Activated CD8-positive, alpha-beta T cell treated with anti-CD3 and anti-CD28 coated beads for 36 hours (primary cell): ENCODE data around the gene TNFAIP3. TPM values are rescaled to one million over a fixed set of nuclear protein-coding genes. Genes with fewer than 3 reads are reported as not detected.
"Not testable (repeated sequence)": the region's sequence is repeated elsewhere in the genome, so short reads cannot be mapped to it uniquely, and the experiment has no call there.

Experiments
- ATAC-seq: fragments of 200-7000 bp; cut with Tn5 transposase; one replicate; pipeline ENCODE4 v1.10.0; 2021; ENCODE audit warnings: mild to moderate bottlenecking, moderate library complexity
- CTCF ChIA-PET: fragments of 350-600 bp; sonication (Branson Sonifier 250); formaldehyde crosslinking; loops from one replicate; lab custom pipeline; 2021; ENCODE audit warnings: antibody characterized with exemption; lab: Charles Lee
- POLR2A ChIA-PET: fragments of 350-600 bp; sonication (Branson Sonifier 250); formaldehyde crosslinking; loops from one replicate; lab custom pipeline; 2021; ENCODE audit warnings: antibody characterized with exemption; lab: Charles Lee
- DNase-seq: peaks from one replicate; pipeline ENCODE4 v3.0.0-alpha.2; 2020
- H3K27ac Mint-ChIP-seq: one replicate; pipeline ENCODE4 v1.8.0; 2021; ENCODE audit warnings: mild to moderate bottlenecking, mixed read lengths
- H3K27me3 Mint-ChIP-seq: one replicate; pipeline ENCODE4 v1.8.0; 2021; ENCODE audit warnings: mixed read lengths
- H3K36me3 Mint-ChIP-seq: one replicate; pipeline ENCODE4 v1.8.0; 2021; ENCODE audit warnings: low read depth, mixed read lengths
- H3K4me1 Mint-ChIP-seq: one replicate; pipeline ENCODE4 v1.8.0; 2021; ENCODE audit warnings: low read depth, mixed read lengths
- H3K4me3 Mint-ChIP-seq: one replicate; pipeline ENCODE4 v1.8.0; 2021; ENCODE audit warnings: mild to moderate bottlenecking, moderate library complexity, mixed read lengths
- H3K9me3 Mint-ChIP-seq: one replicate; pipeline ENCODE4 v1.8.0; 2021; ENCODE audit warnings: mixed read lengths
- intact Hi-C: fragments of 100-400 bp; cut with micrococcal nuclease; formaldehyde crosslinking; loops from one replicate; pipeline ENCODE4 v1.10.0; 2022
- total RNA-seq, 2 experiments: library from RNA; stranded (reverse); gene quantifications; one replicate each; pipeline ENCODE4 v1.2.3, GENCODE V29; 2021
- TF ChIP-seq, protein P1 (sequence below): fragments of 200-600 bp; IDR thresholded peaks from one replicate; pipeline ENCODE4 v1.8.0; 2022; ENCODE audit warnings: antibody characterized with exemption, mild to moderate bottlenecking

Gene TNFAIP3
- total RNA-seq, 2 experiments from 2014 or later, result 399 to 402 TPM

- intact Hi-C loops, result no loop called here
- DNase-seq, result no peak
- Mint-ChIP-seq H3K27me3 (no peaks in the 10 kb centered on the region), H3K36me3 (peaks cover 10% of the 10 kb centered on the region), H3K9me3 (peaks cover 10% of the 10 kb centered on the region), H3K27ac (no peak overlapping the region), H3K4me1 (peaks cover 24% of the 10 kb centered on the region), H3K4me3 (no peak overlapping the region)
- POLR2A ChIA-PET, result interaction anchor here (0.7 to 3.5 kb wide), 2 partner anchors 11 to 16 kb away, joined by 3 to 26 read pairs; no protein-coding TSS in a partner anchor
- no peak for ATAC-seq
- CTCF ChIA-PET, result interaction anchor here (1.0 to 2.6 kb wide), 4 partner anchors 13 to 51 kb away, joined by 3 to 14 read pairs (median 4); no protein-coding TSS in a partner anchor
- TF ChIP-seq, protein P1, sequence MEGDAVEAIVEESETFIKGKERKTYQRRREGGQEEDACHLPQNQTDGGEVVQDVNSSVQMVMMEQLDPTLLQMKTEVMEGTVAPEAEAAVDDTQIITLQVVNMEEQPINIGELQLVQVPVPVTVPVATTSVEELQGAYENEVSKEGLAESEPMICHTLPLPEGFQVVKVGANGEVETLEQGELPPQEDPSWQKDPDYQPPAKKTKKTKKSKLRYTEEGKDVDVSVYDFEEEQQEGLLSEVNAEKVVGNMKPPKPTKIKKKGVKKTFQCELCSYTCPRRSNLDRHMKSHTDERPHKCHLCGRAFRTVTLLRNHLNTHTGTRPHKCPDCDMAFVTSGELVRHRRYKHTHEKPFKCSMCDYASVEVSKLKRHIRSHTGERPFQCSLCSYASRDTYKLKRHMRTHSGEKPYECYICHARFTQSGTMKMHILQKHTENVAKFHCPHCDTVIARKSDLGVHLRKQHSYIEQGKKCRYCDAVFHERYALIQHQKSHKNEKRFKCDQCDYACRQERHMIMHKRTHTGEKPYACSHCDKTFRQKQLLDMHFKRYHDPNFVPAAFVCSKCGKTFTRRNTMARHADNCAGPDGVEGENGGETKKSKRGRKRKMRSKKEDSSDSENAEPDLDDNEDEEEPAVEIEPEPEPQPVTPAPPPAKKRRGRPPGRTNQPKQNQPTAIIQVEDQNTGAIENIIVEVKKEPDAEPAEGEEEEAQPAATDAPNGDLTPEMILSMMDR, result no peak
Observed at GRCh38 chr6:137893181-137893580, 26.1 kb downstream of the TNFAIP3 start.

GRCh38 chr6:137893726-137894125 is 26.7 kb downstream of the TNFAIP3 start:
- H3K9me3 Mint-ChIP-seq, result peaks cover 7% of the 10 kb centered on the region
- H3K27ac Mint-ChIP-seq, result no peak overlapping the region
- intact Hi-C loops, result no loop called here
- peaks cover 7% of the 10 kb centered on the region for H3K36me3 Mint-ChIP-seq
- H3K27me3 Mint-ChIP-seq, result no peaks in the 10 kb centered on the region
- ATAC-seq (no peak), DNase-seq (no peak)
- TF ChIP-seq, protein P1, result no peak
- H3K4me1 Mint-ChIP-seq, result peaks cover 25% of the 10 kb centered on the region
- CTCF ChIA-PET, result interaction anchor here (1.0 to 2.6 kb wide), 5 partner anchors 13 to 82 kb away, joined by 3 to 14 read pairs (median 4); no protein-coding TSS in a partner anchor
- no peak overlapping the region for H3K4me3 Mint-ChIP-seq
- POLR2A ChIA-PET, result interaction anchor here (0.7 to 3.5 kb wide), 2 partner anchors 11 to 16 kb away, joined by 3 to 26 read pairs; no protein-coding TSS in a partner anchor

DNA sequence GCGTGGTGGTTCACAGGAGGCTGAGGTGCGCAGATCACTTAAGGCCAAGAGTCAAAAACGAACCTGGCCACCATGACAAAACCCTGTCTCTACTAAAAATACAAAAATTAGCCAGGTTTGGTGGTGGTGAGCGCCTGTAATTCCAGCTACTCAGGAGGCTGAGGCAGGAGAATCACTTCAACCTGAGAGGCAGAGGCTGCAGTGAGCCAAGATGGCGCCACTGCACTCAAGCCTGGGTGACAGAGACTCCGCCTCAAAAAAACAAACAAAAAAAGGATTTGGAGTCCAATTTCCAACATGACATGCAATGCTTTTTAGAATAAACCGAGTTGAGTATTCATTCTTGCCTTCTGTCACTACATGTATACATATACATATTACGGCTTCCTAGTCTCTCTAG is 27.3 kb downstream of the TNFAIP3 start:
- ATAC-seq, H3K36me3 Mint-ChIP-seq, DNase-seq, intact Hi-C loops, H3K9me3 Mint-ChIP-seq, H3K27me3 Mint-ChIP-seq, H3K27ac Mint-ChIP-seq, H3K4me3 Mint-ChIP-seq: not testable (repeated sequence)
- H3K4me1 Mint-ChIP-seq, result peaks cover 25% of the 10 kb centered on the region
- CTCF ChIA-PET, result interaction anchor here (1.1 to 2.6 kb wide), 4 partner anchors 23 to 81 kb away, joined by 3 to 14 read pairs (median 4); no protein-coding TSS in a partner anchor
- POLR2A ChIA-PET, result interaction anchor here (0.7 to 3.5 kb wide), 2 partner anchors 12 to 52 kb away, joined by 3 to 26 read pairs; no protein-coding TSS in a partner anchor

DNA sequence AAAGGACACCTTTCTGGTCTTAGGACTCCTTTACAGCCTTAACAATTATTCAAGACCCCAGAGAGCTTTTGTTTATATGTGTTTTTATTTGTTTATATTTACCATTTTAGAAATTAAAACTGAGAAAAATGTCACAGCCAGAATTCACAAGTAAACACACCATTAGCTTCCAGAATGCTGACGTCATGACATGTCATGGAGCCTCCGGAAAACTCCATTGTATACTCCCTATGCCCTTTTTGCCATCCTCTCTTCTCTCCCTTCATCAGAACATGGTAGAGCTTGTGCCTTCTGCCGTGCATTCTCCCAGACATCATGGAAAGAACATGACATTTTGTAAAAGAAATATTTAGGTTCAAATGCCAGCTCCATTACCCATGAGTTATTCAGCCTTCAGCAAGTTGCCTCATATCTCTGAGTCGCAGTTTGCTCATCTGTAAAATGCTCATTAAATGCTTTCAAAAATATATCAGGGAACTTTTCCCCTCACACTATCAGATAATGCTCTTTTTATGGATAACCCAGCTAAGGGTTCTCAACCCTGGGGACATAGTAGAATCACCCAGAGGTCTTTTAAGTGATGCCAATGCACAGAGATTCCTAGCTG is 27.8 kb downstream of the TNFAIP3 start:
- POLR2A ChIA-PET, result interaction anchor here (0.7 to 3.5 kb wide), 3 partner anchors 10 to 52 kb away, joined by 3 to 26 read pairs (median 3); no protein-coding TSS in a partner anchor
- ATAC-seq, result no peak
- Mint-ChIP-seq H3K9me3 (peaks cover 3% of the 10 kb centered on the region), H3K27ac (no peak overlapping the region), H3K36me3 (peaks cover 2% of the 10 kb centered on the region), H3K4me1 (peaks cover 22% of the 10 kb centered on the region), H3K4me3 (no peak overlapping the region), H3K27me3 (no peaks in the 10 kb centered on the region)
- no peak for DNase-seq
- TF ChIP-seq, protein P1, result no peak
- intact Hi-C loops, result no loop called here
- CTCF ChIA-PET, result interaction anchor here (0.8 to 2.6 kb wide), 6 partner anchors 23 to 55 kb away, joined by 3 to 14 read pairs (median 3); no protein-coding TSS in a partner anchor

DNA sequence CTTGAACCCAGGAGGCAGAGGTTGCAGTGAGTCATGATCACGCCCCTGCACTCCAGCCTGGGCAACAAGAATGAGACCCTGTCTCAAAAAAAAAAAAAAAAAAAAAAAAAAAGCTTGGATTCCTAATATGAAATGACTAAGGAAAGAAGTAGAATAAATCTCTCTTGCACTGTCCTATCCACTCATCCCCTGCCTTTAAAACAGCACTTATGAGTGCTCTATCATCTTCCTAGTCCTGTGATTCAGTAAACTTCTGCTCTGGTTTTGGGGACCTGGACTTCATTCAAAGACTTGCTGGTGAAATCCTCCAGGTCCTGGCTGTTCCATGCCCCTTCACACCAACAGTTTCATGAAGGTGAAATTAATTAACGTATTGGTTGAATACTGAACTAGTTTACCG is 29.6 kb downstream of the TNFAIP3 start:
- Mint-ChIP-seq H3K36me3 (no peaks in the 10 kb centered on the region), H3K9me3 (peaks cover 1% of the 10 kb centered on the region), H3K4me3 (no peak overlapping the region), H3K27me3 (no peaks in the 10 kb centered on the region), H3K27ac (no peak overlapping the region), H3K4me1 (peaks cover 21% of the 10 kb centered on the region)
- DNase-seq, result no peak
- ATAC-seq, result no peak
- ChIA-PET CTCF (interaction anchor here (0.8 kb wide), 1 partner anchor 23 kb away, joined by 3 read pairs; no protein-coding TSS in a partner anchor), POLR2A (interaction anchor here (0.8 kb wide), 1 partner anchor 16 kb away, joined by 3 read pairs; no protein-coding TSS in a partner anchor)
- TF ChIP-seq, protein P1, result no peak
- intact Hi-C loops, result no loop called here
